Fibroblast of skin of scalp (primary cell): Measurements from ENCODE around the gene EPHA4.
A peak's percentile ranks its signal among the peaks of the same experiment; 100 is the strongest.

Source experiments
- DNase-seq: peaks from one replicate; pipeline ENCODE4 v3.0.0-alpha.2; 2013

Gene EPHA4

DNA sequence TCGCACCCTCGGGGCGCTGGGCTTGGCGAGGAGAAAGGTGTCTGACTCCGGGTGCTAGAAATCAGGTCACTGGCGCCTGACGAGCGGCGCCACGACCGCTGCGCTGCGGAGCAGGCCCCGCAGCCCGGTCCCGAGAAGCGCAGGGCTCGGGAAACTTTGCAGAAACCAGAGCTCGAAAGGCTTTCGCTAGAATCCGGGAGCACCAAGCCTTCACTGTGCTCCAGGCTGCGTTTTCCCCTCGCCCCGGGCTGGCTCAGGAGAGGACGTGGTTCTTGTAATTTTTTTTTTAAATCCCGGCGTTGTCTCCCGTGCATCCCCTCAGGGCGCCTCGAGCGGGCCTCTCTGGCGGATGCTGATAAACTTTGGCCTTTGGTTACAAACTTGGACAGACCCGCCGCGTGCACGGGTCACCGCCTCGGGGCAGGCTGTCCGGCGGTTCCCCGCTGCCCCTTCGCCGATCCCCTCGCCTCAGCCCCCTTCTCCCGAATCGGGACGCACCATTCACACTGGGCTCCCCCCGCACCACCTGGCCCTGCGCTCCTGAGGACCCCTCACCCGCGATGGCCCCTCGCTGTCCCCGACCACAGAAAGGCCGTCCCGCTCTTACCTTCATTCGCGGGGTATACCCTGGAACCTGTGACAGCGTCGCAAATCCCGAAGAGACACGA lies 419 bp downstream of the EPHA4 start:
- no peak for DNase-seq

DNA sequence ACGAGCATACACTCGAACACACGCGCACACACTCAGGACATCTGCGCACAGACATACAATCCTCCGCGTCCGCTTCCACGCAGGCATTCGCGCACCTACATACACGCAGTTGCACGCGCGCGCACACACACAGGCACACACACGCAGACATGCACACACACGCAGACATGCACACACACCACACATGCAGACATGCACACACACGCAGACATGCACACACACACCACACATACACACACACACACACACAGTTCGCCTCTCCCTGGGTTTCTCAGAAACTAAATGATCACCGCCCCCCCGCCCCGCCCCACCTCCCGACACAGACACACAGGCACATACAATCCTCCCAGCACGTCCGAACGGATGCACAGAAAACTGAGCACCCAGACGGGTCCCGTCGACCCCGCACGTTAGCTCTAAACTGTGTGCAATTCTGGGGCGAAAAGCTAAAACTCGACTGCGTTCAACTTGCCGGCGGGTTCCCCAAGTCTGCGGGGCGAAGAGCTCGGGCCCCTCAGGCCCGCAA lies 1.0 kb downstream of the EPHA4 start:
- no peak for DNase-seq

DNA sequence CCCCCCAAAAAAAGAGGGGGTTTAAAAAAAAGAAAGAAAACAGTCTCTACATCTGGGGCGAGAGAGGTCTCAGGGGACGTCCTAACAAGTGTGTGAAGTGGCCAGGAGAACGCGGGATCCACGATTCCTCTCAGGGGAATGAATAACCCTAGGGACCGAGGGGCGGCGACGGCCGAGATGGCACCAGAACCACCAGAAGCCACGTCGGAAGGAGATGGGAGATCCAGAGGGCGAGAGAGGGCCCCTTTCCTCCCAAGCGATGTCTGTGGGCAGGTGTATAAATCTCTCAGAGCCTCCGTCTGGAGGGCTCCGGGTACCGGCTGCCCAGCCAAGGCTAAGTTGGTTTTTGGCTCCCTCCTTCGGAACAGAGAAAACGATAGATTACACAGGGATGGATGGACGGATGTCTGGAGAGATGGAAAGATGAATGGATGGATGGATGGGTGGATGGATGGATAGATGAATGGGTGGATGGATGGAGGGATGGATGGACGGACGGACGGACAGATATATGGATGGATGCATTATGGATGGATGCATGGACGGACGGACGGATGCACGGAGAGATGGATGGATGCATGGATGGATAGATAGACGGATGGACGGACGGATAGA lies 1.7 kb downstream of the EPHA4 start:
- no peak for DNase-seq

- DNase-seq, result no peak
Measured at GRCh38 chr2:221569871-221570270, 2.2 kb downstream of the EPHA4 start.

- no peak for DNase-seq
Measured at GRCh38 chr2:221569425-221569845, 2.7 kb downstream of the EPHA4 start.

GRCh38 chr2:221568299-221568698 lies 3.8 kb downstream of the EPHA4 start:
- DNase-seq, result no peak

DNA sequence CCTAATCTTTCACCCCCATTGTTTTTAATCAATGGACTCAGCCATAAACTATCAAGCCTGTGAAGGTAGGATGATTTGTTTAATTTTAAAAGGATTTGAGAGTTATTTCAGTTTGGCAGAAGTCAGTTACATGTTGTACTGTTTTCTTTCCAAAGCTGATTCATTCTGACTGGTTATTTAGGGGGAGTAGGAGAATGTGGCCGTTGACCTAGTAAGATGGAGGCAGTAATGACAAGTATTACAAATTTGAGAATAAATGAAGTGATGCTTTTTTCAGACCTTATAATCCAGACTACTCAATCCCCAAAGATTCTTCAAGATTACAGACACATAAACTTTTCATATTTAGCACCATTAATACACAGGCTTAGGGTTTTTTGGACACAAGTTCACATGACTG lies 4.3 kb downstream of the EPHA4 start:
- no peak for DNase-seq

DNA sequence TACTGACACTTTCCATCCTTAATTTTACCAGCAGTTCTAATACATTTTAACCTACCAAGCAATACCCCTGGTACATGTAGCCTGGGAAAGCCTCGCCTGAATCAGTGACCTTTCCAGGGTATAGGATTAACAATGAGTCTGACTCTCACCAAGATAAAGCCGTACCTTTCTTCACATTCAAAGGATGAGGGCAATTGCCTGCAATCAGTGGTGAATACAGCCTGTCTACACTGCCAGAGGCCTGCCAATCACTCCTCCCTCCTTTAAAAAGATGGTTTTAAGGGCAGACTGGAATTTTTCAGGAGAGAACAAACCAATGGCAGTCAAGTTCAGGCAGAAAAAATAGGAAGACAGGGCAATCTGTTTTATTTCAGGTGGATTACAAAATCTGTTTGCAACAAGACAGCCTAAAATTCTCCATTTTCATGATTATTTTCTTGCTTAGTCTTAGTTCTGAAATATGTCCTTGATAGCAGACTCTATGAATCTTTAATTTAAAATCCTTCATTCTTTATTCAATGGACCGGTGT lies 4.8 kb downstream of the EPHA4 start:
- DNase-seq, result no peak

GRCh38 chr2:221563270-221563985 lies 8.7 kb downstream of the EPHA4 start:
- no peak for DNase-seq

- no peak for DNase-seq
Measured at GRCh38 chr2:221562226-221562625, 9.9 kb downstream of the EPHA4 start.

- no peak for DNase-seq
Measured at GRCh38 chr2:221561770-221562169, 10.3 kb downstream of the EPHA4 start.

GRCh38 chr2:221559991-221560390 lies 12.1 kb downstream of the EPHA4 start:
- no peak for DNase-seq

- DNase-seq, result no peak
Measured at GRCh38 chr2:221558107-221558506, 14.0 kb downstream of the EPHA4 start.

DNA sequence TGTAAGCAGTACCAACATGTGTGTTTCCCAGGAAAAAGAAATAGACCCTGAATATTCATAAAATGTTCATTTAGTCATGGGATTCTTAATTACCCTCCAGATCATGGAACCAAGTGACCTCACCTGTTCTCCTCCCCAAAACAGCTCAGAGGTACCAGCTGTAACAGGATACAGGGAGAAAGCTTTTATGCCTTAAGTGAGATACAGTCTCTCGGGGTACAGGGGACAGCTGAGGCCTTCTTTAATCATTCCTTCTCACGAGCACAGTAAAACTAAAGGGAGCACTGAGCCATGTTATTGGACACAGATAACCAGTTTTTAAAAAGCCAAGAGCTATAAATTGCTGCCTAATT lies 16.6 kb downstream of the EPHA4 start:
- no peak for DNase-seq

DNA sequence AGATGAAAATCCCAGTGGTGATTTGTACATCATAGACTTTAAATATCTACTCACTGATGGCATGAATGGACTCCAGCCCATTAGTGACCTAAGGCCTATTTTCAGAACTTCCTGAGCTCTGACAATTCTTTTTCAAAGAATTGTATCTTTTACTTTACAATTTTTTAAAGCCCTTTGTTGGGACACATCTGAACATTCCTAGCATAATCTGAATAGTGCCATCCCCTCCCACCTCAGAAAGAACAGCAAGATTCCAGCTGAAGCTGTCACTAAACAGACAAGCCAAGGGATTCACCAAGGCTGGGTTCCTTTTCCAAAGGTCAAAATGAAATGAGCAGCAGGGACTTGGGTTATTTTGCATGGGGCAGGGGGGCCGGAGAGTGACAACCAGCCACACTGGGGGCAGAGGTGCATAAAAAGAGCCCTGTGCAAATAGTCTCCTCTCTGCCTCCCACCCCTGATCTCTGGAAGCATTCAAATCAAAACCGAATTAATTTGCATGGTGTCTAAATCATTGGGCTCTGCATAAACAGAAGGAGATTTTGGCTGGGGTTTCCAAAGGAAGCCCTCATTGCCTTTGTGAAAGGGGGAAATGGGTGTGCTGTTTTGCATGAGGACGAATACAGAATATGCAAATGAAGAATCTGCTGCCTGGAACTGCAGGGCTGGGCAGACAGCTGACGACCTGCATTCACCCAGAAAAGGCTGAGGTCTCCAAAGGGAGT lies 17.2 kb downstream of the EPHA4 start:
- DNase-seq, result no peak

DNA sequence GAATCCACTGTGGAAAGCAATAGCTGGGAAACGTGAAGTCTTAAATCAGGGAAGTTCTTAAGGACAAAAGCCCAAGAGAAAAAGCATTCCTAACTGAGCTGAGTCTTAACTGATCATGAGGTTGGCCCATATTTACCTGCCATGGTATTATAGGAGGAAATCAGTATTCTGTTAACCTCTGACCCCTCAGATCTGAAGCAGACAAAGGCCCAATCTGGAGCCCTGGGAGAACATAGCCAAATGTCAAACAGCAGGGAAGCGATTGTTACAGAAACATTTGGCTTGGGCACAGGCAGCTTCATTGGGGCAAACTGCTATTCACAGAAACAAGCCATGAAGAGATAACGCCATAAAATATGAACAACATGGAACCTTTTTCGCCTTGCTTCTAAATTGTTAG lies 18.8 kb downstream of the EPHA4 start:
- no peak for DNase-seq

- no peak for DNase-seq
Measured at GRCh38 chr2:221552291-221552690, 19.8 kb downstream of the EPHA4 start.

- no peak for DNase-seq
Measured at GRCh38 chr2:221551864-221552263, 20.2 kb downstream of the EPHA4 start.

- DNase-seq, result peak; percentile 24
Measured at GRCh38 chr2:221549143-221549542, 23.0 kb downstream of the EPHA4 start.

DNA sequence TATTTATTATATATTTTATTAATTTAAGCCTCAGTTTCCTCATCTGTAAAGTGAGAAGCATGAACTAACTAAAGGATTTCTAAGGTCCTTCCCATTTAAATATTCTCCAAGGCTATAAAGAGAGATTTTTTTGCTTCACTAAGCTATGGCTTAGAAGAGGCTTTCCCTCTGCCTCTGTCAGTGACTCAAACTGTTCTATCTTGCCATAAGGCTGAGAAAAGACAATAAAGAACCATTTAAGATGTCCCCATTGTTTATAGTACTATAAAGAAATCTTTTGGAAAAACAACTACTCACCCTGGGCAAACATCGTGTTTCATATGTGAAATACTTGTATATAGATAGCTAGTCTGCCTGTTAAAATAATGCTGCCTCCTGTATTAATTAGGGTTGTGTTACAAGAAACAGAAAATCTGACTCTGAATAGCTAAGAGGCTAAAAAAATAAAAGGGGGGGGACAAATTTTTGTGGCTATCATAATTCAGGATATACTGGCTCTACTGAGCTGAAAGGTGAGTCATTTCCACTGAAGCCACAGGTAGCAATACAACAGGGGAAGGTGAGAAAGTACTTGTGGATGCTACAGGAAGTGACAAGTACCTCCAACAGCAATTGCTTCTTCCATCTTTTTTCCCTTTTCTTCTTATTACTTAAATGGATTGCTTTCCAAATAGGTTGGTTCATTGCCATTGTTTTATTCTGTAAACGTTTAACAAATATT lies 25.4 kb downstream of the EPHA4 start:
- DNase-seq, result no peak

- no peak for DNase-seq
Measured at GRCh38 chr2:221541131-221541735, 30.9 kb downstream of the EPHA4 start.

DNA sequence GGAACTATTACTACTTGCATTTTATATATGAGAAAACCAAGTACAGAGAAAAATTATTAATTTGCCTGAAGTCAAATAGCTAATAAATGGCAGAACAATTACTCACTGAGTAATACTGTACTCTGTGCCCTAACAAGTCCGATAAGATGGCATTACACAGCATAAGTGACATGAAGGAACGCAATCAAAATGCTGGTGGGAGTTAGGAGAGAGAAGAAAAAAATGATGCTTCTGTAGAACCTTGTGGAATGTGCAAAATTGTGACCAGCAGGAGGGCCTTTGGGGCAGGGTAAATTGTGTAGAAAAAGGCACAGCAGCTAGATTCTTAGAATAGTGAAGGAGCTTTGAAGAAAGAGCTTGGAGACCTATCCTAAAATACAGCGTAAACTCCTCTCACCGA lies 32.9 kb downstream of the EPHA4 start:
- no peak for DNase-seq
